Thyroid gland (tissue), 4 donors: Measurements from ENCODE around the gene BBS4.

Experiments
- CTCF ChIP-seq, 6 experiments: fragments of 200-600 bp in 3 of 6; fragments of 450-650 bp in 3 of 6; sonication (generic) in 3 of 6; IDR thresholded peaks; one replicate each; pipeline ENCODE4 v1.5.1; 2016 to 2019; ENCODE audit warnings: antibody characterized with exemption in 6 of 6, mild to moderate bottlenecking in 2 of 6, inconsistent platforms in 1 of 6, moderate library complexity in 1 of 6
- POLR2A ChIP-seq, 2 donors: fragments of 450-650 bp; IDR thresholded peaks; one replicate each; pipeline ENCODE4 v1.6.1; 2017; ENCODE audit warnings: antibody characterized with exemption in 2 of 2, mild to moderate bottlenecking in 2 of 2, moderate library complexity in 1 of 2

- TF ChIP-seq CTCF (IDR thresholded peaks at IDR 0.05) (no peak), POLR2A (IDR thresholded peaks at IDR 0.05) (no peak)
Observed at GRCh38 chr15:72758182-72758581, 72.2 kb downstream of the BBS4 start.
